ENCODE measurements around the gene PNO1. TPM values are rescaled to one million over a fixed set of nuclear protein-coding genes. Genes with fewer than 3 reads are reported as not detected.

The PNO1 gene
- total and polyA plus RNA-seq, 2 donors (not counting 3 experiments of a cell fraction or from before 2014, with no cell fraction given): 9.4 to 25.6 TPM

GRCh38 chr2:68169308-68169707 lies 11.6 kb downstream of the PNO1 start:
- FAIRE-seq (no peak), DNase-seq (ENCODE audit: low read depth, low spot score) (no peak)
- H3K4me2 ChIP-seq (ENCODE audit: insufficient read depth, low read length): no peak overlapping the region
- dilution Hi-C loops (cut with MboI; ENCODE audit: extremely low pct_ligation_motif_present, low sequenced_read_pairs): no loop called here
- no peak overlapping the region for H3K9ac ChIP-seq (replicated peaks; ENCODE audit: extremely low read depth, insufficient read depth, low read length)
- H3K79me2 ChIP-seq (ENCODE audit: control insufficient read depth, insufficient read depth, low read length): peaks cover 5% of the 10 kb centered on the region
- H3K27ac ChIP-seq (ENCODE audit: insufficient read depth, low read depth, low read length): no peak overlapping the region
- no peaks in the 10 kb centered on the region for H4K20me1 ChIP-seq (replicated peaks; ENCODE audit: control insufficient read depth, extremely low read depth, insufficient read depth, low read length)
- TF ChIP-seq EZH2 (IDR thresholded peaks at IDR 0.05; ENCODE audit: borderline replicate concordance, low read depth, low read length, severe bottlenecking) (no peak), MYC (IDR thresholded peaks at IDR 0.05; ENCODE audit: low read depth, low read length) (no peak), GATA2 (IDR thresholded peaks at IDR 0.05; ENCODE audit: insufficient read depth, insufficient read length, low read depth, low read length) (no peak), POLR2AphosphoS5 (IDR thresholded peaks at IDR 0.05; ENCODE audit: insufficient read depth, low read depth, low read length) (no peak), CTCF (IDR thresholded peaks at IDR 0.05; ENCODE audit: extremely low read depth in 1 of 2, insufficient read depth in 1 of 2, low read depth in 1 of 2, low read length in 2 of 2) (peak in 1 of 2 donors; percentile 4)
- no peaks in the 10 kb centered on the region for H3K9me1 ChIP-seq (replicated peaks; ENCODE audit: control insufficient read depth, extremely low read depth, insufficient read depth, low read length)
- peaks cover 3 to 10% of the 10 kb centered on the region in 2 experiments for H3K36me3 ChIP-seq (ENCODE audit: control insufficient read depth in 2 of 2, extremely low read depth in 1 of 2, insufficient read depth in 2 of 2, low read length in 2 of 2)
- intact Hi-C loops (cut with micrococcal nuclease): no loop called here
- no peaks in the 10 kb centered on the region for H3K27me3 ChIP-seq (ENCODE audit: control insufficient read depth in 2 of 2, insufficient read depth in 2 of 2, low read length in 2 of 2)
- H3K4me3 ChIP-seq (replicated peaks in 1 of 3; ENCODE audit: insufficient read depth in 1 of 3, low read depth in 1 of 3, low read length in 3 of 3): no peak overlapping the region
- no peaks in the 10 kb centered on the region for H3K4me1 ChIP-seq (ENCODE audit: control insufficient read depth, extremely low read depth, insufficient read depth, low read length)
- no peak overlapping the region for H2AFZ ChIP-seq (ENCODE audit: low read depth, low read length)
- BruUV-seq (replicated peaks): no TSS peak
- no peaks in the 10 kb centered on the region for H3K9me3 ChIP-seq (replicated peaks; ENCODE audit: control insufficient read depth, insufficient read depth, low read length)
- ChIA-PET CTCF (interaction anchor here (0.7 to 1.6 kb wide), 4 partner anchors 15 to 122 kb away, joined by 3 to 6 read pairs (median 4); no protein-coding TSS in a partner anchor), POLR2A (no interaction called here)

- no peaks in the 10 kb centered on the region for H4K20me1 ChIP-seq (replicated peaks; ENCODE audit: control insufficient read depth, extremely low read depth, insufficient read depth, low read length)
- H3K9ac ChIP-seq (replicated peaks; ENCODE audit: extremely low read depth, insufficient read depth, low read length): no peak overlapping the region
- no peaks in the 10 kb centered on the region for H3K4me1 ChIP-seq (ENCODE audit: control insufficient read depth, extremely low read depth, insufficient read depth, low read length)
- FAIRE-seq: no peak
- H3K9me1 ChIP-seq (replicated peaks; ENCODE audit: control insufficient read depth, extremely low read depth, insufficient read depth, low read length): no peaks in the 10 kb centered on the region
- no peak overlapping the region for H3K4me2 ChIP-seq (ENCODE audit: insufficient read depth, low read length)
- H3K79me2 ChIP-seq (ENCODE audit: control insufficient read depth, insufficient read depth, low read length): peaks cover 5% of the 10 kb centered on the region
- BruUV-seq (replicated peaks): no TSS peak
- CTCF ChIA-PET: no interaction called here
- intact Hi-C loops (cut with micrococcal nuclease): no loop called here
- DNase-seq (ENCODE audit: low read depth, low spot score): no peak
- dilution Hi-C loops (cut with MboI; ENCODE audit: extremely low pct_ligation_motif_present, low sequenced_read_pairs): no loop called here
- H3K4me3 ChIP-seq (replicated peaks in 1 of 3; ENCODE audit: insufficient read depth in 1 of 3, low read depth in 1 of 3, low read length in 3 of 3): no peak overlapping the region
- H3K36me3 ChIP-seq (ENCODE audit: control insufficient read depth in 2 of 2, extremely low read depth in 1 of 2, insufficient read depth in 2 of 2, low read length in 2 of 2): peaks cover 3 to 15% of the 10 kb centered on the region in 2 experiments
- no peaks in the 10 kb centered on the region for H3K9me3 ChIP-seq (replicated peaks; ENCODE audit: control insufficient read depth, insufficient read depth, low read length)
- no peak for TF ChIP-seq MYC (IDR thresholded peaks at IDR 0.05; ENCODE audit: low read depth, low read length)
- TF ChIP-seq MAX (IDR thresholded peaks at IDR 0.05; ENCODE audit: insufficient read depth, insufficient read length): no peak
- TF ChIP-seq FOS (IDR thresholded peaks at IDR 0.05; ENCODE audit: borderline replicate concordance, insufficient read depth, low read length): no peak
- TF ChIP-seq GATA2 (IDR thresholded peaks at IDR 0.05; ENCODE audit: insufficient read depth, insufficient read length, low read depth, low read length): no peak
- TF ChIP-seq CTCF (IDR thresholded peaks at IDR 0.05; ENCODE audit: extremely low read depth in 1 of 2, insufficient read depth in 1 of 2, low read depth in 1 of 2, low read length in 2 of 2): no peak
- no peak for TF ChIP-seq EZH2 (IDR thresholded peaks at IDR 0.05; ENCODE audit: borderline replicate concordance, low read depth, low read length, severe bottlenecking)
- TF ChIP-seq POLR2AphosphoS5 (IDR thresholded peaks at IDR 0.05; ENCODE audit: insufficient read depth, low read depth, low read length): no peak
- no peak for TF ChIP-seq POLR2A (IDR thresholded peaks at IDR 0.05; ENCODE audit: low read depth, low read length)
- no peak for TF ChIP-seq JUN (IDR thresholded peaks at IDR 0.05; ENCODE audit: borderline replicate concordance, insufficient read depth, insufficient read length, low read depth)
- no peaks in the 10 kb centered on the region for H3K27me3 ChIP-seq (ENCODE audit: control insufficient read depth in 2 of 2, insufficient read depth in 2 of 2, low read length in 2 of 2)
- POLR2A ChIA-PET: no interaction called here
- H2AFZ ChIP-seq (ENCODE audit: low read depth, low read length): no peak overlapping the region
- no peak overlapping the region for H3K27ac ChIP-seq (ENCODE audit: insufficient read depth, low read depth, low read length)
Measured at GRCh38 chr2:68171146-68171545, 13.5 kb downstream of the PNO1 start.
